Osteocyte (in vitro differentiated cells): ENCODE data around the gene UBE2S. TPM values are rescaled to one million over a fixed set of nuclear protein-coding genes. Genes with fewer than 3 reads are reported as not detected.

Experiments used
- DNase-seq: peaks from one replicate; pipeline ENCODE4 v3.0.0; 2021; ENCODE audit warnings: mixed read lengths; ENCODE audit not compliant: unreplicated experiment; ENCODE audit errors: extremely low spot score
- H3K27ac Mint-ChIP-seq: one replicate; pipeline ENCODE4 v1.8.0; 2021; ENCODE audit warnings: mild to moderate bottlenecking, mixed read lengths; ENCODE audit not compliant: unreplicated experiment
- H3K27me3 Mint-ChIP-seq: one replicate; pipeline ENCODE4 v1.8.0; 2021; ENCODE audit warnings: mixed read lengths; ENCODE audit not compliant: unreplicated experiment
- H3K36me3 Mint-ChIP-seq: one replicate; pipeline ENCODE4 v1.8.0; 2021; ENCODE audit warnings: mixed read lengths; ENCODE audit not compliant: unreplicated experiment
- H3K4me1 Mint-ChIP-seq: one replicate; pipeline ENCODE4 v1.8.0; 2021; ENCODE audit warnings: mixed read lengths; ENCODE audit not compliant: unreplicated experiment
- H3K4me3 Mint-ChIP-seq: one replicate; pipeline ENCODE4 v1.8.0; 2021; ENCODE audit warnings: mild to moderate bottlenecking, moderate library complexity, mixed read lengths; ENCODE audit not compliant: unreplicated experiment
- H3K9me3 Mint-ChIP-seq: one replicate; pipeline ENCODE4 v1.8.0; 2021; ENCODE audit warnings: mixed read lengths; ENCODE audit not compliant: unreplicated experiment
- total RNA-seq: library from RNA; stranded (reverse); gene quantifications from 2 replicates; pipeline ENCODE4 v1.2.1, GENCODE V29; 2021
- TF ChIP-seq, protein P1 (sequence below): fragments of 200-600 bp; sonication (generic); IDR thresholded peaks from 2 replicates; pipeline ENCODE4 v1.5.0; 2021; ENCODE audit warnings: antibody characterized with exemption, mild to moderate bottlenecking, moderate library complexity

UBE2S gene
- total RNA-seq, 1 donor from 2014 or later, result 71.1 TPM

DNA sequence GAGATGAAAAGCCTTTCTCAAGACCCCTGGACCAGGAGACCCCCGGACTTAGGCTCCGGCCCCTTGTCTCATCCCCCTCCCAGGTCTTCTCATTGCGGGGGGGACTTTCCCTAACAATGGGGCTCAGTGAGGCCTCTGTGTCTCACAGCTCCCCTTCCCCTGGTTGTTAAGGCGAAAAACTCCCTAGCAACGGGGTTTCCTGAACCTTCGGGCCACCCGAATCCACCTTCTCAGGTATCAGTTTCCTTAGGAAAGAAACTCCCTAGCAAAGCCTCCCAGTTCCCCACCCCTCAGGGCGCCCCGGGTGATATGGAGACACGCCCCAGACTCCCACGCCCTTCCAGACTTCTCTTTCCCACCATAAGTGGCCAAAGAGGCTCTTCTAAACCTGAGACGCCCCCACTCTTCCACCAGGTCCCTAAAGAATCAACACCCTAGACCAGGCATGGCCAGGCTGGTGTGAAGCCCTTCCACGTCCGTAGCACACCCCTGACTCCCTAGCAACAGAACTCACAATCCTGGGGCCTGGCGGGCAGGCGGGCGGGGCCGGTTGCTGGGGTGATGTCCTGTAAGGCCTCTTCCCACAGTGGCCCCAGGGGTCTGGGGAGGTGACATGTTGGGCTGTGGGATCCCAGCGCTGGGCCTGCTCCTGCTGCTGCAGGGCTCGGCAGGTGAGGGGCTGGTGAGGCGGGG is 31.2 kb downstream of the UBE2S start, which contains the start of gene TMEM190:
TMEM190 (plus strand) TSS at position 586 of the 693 bp plus-strand sequence; CDS start at position 614, 28 bp downstream.
- Mint-ChIP-seq H3K27ac (no peak within 1 kb of the TSS), H3K4me3 (no peak within 1 kb of the TSS), H3K9me3 (no peaks in the 10 kb centered on the region), H3K4me1 (peaks cover 27% of the 10 kb centered on the region), H3K36me3 (no peaks in the 10 kb centered on the region), H3K27me3 (no peaks in the 10 kb centered on the region)
- TF ChIP-seq, protein P1, sequence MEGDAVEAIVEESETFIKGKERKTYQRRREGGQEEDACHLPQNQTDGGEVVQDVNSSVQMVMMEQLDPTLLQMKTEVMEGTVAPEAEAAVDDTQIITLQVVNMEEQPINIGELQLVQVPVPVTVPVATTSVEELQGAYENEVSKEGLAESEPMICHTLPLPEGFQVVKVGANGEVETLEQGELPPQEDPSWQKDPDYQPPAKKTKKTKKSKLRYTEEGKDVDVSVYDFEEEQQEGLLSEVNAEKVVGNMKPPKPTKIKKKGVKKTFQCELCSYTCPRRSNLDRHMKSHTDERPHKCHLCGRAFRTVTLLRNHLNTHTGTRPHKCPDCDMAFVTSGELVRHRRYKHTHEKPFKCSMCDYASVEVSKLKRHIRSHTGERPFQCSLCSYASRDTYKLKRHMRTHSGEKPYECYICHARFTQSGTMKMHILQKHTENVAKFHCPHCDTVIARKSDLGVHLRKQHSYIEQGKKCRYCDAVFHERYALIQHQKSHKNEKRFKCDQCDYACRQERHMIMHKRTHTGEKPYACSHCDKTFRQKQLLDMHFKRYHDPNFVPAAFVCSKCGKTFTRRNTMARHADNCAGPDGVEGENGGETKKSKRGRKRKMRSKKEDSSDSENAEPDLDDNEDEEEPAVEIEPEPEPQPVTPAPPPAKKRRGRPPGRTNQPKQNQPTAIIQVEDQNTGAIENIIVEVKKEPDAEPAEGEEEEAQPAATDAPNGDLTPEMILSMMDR, result no peak
- DNase-seq, result no peak

DNA sequence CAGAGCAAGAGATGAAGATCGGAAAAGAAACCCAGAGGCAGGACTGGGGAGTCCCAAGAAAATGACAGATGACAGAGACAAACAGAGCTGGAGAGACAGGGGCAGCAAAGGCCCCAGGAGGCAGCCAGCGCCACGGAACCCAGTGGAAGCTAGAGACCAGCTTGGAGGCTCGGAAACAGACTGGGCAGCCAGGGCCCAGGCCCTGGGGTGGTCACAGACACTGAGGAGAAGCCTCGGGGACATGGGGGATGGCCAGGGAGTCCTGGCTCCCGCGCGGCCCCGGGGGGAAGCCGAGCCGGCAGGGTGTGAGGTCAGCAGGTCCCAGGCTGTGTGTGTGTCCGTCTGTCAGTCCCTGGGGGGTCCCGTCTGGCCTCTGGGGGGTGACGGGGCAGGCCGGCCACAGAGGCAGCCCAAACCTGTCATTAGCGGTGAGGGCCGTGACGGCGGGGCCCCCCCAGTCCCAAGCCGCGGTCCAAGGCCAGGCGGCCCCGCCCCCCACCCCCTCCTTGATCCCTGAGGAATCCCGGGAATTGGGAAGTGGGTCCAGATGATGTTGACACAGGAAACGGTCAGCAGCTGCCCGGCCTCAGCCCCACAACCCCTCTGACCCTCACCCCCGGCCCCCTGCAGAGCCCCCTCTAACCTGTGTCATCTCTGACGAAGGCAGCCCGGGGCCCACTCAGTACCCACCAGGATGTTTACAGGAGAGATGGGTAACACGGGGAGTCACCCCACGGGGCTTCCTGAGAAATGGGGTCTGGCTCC is 33.4 kb downstream of the UBE2S start:
- Mint-ChIP-seq H3K9me3 (no peaks in the 10 kb centered on the region), H3K4me3 (no peak overlapping the region), H3K36me3 (no peaks in the 10 kb centered on the region), H3K27ac (peak overlapping the region; percentile 50), H3K27me3 (no peaks in the 10 kb centered on the region), H3K4me1 (peaks cover 39% of the 10 kb centered on the region)
- no peak for DNase-seq
- TF ChIP-seq, protein P1, result no peak

DNA sequence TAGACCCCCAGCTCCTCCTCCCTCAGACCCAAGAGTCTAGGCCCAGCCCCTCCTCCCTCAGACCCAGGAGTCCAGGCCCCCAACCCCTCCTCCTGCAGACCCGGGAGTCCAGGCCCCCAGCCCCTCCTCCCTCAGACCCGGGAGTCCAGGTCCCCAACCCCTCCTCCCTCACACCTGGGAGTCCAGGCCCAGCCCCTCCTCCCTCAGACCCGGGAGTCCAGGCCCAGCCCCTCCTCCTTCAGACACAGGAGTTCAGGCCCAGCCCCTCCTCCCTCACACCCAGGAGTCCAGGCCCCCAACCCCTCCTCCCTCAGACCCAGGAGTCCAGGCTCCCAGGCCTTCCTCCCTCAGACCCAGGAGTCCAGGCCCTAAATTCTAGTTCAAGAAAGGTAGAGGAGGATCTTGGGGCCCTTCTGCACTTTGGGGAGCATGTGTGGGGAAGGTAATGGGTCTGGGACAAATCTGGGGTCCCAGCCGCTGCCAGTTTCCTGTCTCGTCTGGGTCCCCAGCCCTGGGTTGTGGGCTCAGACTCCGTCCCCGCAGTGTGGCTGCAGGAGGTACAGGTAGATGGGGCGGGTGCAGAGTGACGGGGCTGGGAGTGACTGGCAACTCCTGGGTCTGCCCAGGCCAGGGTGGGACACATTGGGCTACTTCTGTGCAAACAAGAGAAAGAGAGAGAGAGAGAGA is 34.1 kb downstream of the UBE2S start:
- Mint-ChIP-seq H3K36me3 (no peaks in the 10 kb centered on the region), H3K27ac (peak overlapping the region; percentile 50), H3K27me3 (no peaks in the 10 kb centered on the region), H3K4me3 (no peak overlapping the region), H3K4me1 (peaks cover 39% of the 10 kb centered on the region), H3K9me3 (no peaks in the 10 kb centered on the region)
- TF ChIP-seq, protein P1, result no peak
- no peak for DNase-seq

DNA sequence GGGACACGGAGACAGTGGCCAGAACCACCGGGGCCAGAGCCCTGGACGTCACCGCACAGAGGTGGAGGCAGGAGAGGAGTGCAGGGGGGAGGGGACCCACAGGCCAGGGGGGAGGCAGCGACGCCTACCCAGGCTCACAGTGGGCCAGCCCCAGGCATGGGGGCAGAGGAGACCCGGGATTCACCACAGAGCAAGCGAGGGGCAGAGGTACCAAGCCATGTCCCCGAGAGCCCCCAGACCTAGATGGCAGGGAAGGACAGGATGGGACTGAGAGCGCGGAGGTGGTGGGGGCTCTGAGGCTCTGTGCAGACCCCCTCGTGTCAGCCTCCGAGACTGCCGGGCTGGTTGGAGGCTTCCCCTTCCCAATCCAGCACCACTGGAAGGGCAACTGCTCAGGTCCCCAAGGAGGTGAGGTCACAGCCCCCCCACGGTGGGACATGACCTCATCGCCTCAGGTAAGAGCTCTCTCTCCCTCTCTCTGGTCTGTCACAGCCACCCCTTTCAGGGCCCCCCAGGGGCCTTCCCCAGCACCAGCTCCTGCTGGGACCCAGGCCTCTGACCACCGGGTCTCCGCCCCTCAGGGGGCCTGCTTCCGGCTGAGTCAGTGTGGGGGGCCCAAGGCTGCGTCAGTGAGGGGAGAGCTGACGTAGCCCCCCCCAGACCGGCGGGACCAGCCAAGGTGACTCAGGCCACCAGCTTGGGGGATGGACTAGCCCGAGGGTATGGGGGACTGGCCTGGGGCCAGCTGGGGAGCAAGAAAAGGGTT is 35.1 kb downstream of the UBE2S start:
- H3K4me3 Mint-ChIP-seq, result no peak overlapping the region
- H3K9me3 Mint-ChIP-seq, result no peaks in the 10 kb centered on the region
- H3K27me3 Mint-ChIP-seq, result no peaks in the 10 kb centered on the region
- peaks cover 39% of the 10 kb centered on the region for H3K4me1 Mint-ChIP-seq
- DNase-seq, result no peak
- TF ChIP-seq, protein P1, result no peak
- H3K27ac Mint-ChIP-seq, result no peak overlapping the region
- no peaks in the 10 kb centered on the region for H3K36me3 Mint-ChIP-seq
